Measurements from ENCODE around the gene MMP11.
A peak's percentile ranks its signal among the peaks of the same experiment; 100 is the strongest.
"Not testable (repeated sequence)": the region's sequence is repeated elsewhere in the genome, so short reads cannot be mapped to it uniquely, and the experiment has no call there.

The MMP11 gene, protein sequence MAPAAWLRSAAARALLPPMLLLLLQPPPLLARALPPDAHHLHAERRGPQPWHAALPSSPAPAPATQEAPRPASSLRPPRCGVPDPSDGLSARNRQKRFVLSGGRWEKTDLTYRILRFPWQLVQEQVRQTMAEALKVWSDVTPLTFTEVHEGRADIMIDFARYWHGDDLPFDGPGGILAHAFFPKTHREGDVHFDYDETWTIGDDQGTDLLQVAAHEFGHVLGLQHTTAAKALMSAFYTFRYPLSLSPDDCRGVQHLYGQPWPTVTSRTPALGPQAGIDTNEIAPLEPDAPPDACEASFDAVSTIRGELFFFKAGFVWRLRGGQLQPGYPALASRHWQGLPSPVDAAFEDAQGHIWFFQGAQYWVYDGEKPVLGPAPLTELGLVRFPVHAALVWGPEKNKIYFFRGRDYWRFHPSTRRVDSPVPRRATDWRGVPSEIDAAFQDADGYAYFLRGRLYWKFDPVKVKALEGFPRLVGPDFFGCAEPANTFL

DNA sequence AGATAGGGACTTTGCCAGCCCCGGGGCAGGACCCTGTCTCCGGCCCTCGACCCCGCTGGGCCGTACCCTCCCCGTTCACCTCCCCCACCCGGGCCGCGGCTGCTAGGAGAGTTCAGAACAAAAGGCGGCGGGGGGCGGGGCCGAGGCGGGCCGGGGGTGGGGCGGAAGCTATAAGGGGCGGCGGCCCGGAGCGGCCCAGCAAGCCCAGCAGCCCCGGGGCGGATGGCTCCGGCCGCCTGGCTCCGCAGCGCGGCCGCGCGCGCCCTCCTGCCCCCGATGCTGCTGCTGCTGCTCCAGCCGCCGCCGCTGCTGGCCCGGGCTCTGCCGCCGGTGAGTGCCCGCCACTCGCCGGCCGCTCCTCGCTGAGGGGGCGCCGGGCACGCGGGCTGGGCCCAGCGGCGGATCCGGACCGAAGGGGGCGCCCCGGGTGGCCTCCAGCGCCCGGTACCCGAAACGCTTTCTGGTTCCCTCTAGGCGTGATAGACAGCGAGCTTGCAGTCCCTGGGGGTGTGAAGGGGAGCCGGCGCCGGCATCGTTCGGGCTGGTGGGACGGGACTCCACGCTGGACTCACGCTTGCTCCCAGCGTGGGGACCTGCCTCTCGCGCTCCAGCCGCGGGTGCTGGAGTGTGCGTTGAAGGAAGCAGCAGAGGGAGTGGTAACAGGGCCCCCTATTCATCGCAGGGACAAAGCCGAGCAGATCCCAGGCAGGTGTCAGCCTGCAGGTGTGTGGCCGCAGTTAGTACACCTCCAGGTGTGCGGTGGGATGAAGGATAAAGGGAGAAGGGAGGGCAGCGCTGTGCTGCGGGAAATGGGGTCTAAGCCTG, at the start of gene MMP11:
Gene MMP11, plus strand, starts transcription at position 201 of the 825 bp plus-strand sequence. Its CDS starts 22 bp downstream, at position 223.
- DNase-seq (ENCODE audit: low read depth), result no peak
- in situ Hi-C loops (cut with HindIII; ENCODE audit: low sequenced_read_pairs), result no loop called here
- H3K4me3 ChIP-seq (ENCODE audit: low read depth, low read length), result peak within 1 kb of the TSS; percentile 37
- TF ChIP-seq, protein P1, sequence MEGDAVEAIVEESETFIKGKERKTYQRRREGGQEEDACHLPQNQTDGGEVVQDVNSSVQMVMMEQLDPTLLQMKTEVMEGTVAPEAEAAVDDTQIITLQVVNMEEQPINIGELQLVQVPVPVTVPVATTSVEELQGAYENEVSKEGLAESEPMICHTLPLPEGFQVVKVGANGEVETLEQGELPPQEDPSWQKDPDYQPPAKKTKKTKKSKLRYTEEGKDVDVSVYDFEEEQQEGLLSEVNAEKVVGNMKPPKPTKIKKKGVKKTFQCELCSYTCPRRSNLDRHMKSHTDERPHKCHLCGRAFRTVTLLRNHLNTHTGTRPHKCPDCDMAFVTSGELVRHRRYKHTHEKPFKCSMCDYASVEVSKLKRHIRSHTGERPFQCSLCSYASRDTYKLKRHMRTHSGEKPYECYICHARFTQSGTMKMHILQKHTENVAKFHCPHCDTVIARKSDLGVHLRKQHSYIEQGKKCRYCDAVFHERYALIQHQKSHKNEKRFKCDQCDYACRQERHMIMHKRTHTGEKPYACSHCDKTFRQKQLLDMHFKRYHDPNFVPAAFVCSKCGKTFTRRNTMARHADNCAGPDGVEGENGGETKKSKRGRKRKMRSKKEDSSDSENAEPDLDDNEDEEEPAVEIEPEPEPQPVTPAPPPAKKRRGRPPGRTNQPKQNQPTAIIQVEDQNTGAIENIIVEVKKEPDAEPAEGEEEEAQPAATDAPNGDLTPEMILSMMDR (IDR thresholded peaks at IDR 0.05; ENCODE audit: low read depth, low read length, missing control alignments), result no peak

DNA sequence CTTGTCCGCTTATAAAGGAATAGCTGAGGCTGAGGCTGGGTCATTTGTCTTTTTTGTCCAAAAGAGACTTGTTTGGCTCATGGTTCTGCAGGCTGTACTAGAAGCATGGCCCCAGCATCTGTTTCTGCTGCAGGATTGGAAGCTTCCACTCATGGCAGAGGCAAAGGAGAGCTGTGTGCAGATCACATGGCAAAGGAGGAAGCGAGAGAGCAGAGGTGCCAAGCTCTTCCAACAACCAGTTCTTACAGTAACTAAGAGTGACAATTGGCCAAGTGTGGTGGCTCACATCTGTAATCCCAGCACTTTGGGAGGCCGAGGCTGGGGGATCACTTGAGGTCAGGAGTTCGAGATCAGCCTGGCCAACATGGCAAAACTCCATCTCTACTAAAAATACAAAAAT, 44.5 kb upstream of the MMP11 start:
- H3K4me3 ChIP-seq (ENCODE audit: low read depth, low read length); DNase-seq (ENCODE audit: low read depth); in situ Hi-C loops (cut with HindIII; ENCODE audit: low sequenced_read_pairs): not testable (repeated sequence)

DNA sequence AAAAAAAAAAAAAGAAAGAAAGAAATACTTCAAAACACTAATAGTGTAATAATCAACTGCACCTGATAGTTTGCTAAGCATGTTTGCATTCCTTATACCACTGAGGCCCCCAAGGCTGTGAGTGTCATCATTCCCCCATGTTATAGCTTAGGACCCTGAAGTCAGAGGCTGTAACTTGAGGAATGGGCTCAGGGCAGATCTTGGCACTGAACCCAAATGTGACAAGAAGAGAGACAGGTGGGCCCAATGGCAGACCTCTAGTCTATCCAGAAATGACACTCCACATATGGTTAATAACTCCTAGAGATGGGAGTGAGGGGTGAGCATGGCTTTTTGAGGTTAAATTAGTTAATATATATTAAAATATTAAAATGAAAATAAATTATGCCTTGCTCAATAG, 35.0 kb upstream of the MMP11 start:
- in situ Hi-C loops (cut with HindIII; ENCODE audit: low sequenced_read_pairs), result no loop called here
- DNase-seq (ENCODE audit: low read depth), result no peak
- H3K4me3 ChIP-seq (ENCODE audit: low read depth, low read length), result no peak overlapping the region
- TF ChIP-seq, protein P1 (IDR thresholded peaks at IDR 0.05; ENCODE audit: low read depth, low read length, missing control alignments), result no peak

DNA sequence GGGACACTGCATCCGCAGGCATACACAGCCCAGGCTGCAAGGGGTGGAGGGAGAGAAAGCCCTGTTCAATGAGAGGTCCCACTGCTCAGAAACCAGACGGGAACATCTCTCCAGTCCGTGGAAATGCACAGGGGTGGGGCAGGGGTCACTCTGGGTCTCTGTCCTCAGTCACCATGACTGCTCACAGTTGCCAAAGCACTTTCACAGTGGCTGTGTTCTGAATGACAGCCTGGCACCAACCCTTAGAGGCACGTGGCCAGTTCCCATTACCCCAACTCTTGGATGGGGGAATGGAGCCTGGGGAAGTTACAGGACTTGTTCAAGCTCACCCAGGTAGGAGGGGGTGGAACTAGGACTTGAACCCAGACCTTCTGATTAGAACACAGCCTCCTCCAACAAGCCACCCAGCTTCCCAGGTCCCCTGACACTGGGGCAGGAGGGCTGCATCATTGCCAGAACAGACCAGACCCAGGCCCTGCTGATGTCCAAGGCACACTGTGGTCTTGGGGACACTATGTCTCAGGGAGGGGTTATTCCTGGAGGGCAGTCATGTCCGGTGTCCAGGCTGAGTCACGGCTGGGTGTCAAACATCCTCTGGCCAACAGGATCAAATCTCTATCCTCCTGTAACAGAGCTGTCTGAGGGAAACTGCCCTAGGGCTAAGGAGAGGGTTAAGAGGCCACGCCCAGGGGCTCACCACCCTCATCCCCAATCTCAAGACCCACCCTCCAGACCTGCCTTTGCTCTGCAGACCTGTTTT, 30.0 kb upstream of the MMP11 start:
- DNase-seq (ENCODE audit: low read depth), result no peak
- TF ChIP-seq, protein P1 (IDR thresholded peaks at IDR 0.05; ENCODE audit: low read depth, low read length, missing control alignments), result no peak
- H3K4me3 ChIP-seq (ENCODE audit: low read depth, low read length), result no peak overlapping the region
- in situ Hi-C loops (cut with HindIII; ENCODE audit: low sequenced_read_pairs), result no loop called here

DNA sequence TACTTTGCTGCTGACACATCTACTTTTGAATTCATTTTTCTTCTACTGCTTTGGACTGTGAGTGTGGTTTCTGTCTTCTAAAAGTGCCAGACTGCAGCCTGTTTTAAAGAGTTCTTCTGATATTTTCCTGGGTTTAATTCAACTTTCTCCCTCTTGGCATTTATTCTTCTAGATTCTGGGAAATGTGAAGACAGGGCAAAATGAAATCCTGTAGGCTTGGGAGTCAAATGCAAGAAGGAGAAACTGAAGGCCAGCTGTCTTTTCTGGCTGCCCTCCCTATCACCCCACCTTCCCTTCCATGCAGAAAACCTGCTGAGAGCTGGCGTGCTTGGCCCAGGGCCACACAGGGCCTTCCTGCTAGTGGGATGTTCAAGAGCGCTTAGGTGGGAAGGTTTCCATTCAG, 29.3 kb upstream of the MMP11 start:
- no peak overlapping the region for H3K4me3 ChIP-seq (ENCODE audit: low read depth, low read length)
- TF ChIP-seq, protein P1 (IDR thresholded peaks at IDR 0.05; ENCODE audit: low read depth, low read length, missing control alignments), result no peak
- no peak for DNase-seq (ENCODE audit: low read depth)
- in situ Hi-C loops (cut with HindIII; ENCODE audit: low sequenced_read_pairs), result no loop called here

DNA sequence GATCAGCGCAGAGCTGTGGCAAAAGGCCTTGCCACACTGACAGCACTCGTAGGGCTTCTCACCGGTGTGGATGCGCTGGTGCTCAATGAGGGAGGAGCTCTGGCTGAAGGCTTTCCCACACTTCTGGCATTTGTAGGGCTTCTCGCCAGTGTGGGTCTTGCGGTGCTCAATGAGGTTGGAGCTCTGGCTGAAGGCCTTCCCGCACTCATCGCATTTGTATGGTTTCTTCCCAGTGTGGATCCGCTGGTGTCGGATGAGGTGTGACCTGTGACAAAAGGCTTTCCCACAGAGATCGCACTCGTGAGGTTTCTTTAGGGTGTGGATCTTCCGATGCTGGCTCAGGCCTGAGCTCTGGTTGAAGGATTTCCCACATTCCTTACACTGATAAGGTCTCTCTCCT, 28.6 kb upstream of the MMP11 start:
- in situ Hi-C loops (cut with HindIII; ENCODE audit: low sequenced_read_pairs), result no loop called here
- TF ChIP-seq, protein P1 (IDR thresholded peaks at IDR 0.05; ENCODE audit: low read depth, low read length, missing control alignments), result no peak
- H3K4me3 ChIP-seq (ENCODE audit: low read depth, low read length), result no peak overlapping the region
- no peak for DNase-seq (ENCODE audit: low read depth)
